Epidermal melanocyte (primary cell): ENCODE results near the gene MEMO1.
"Not testable (repeated sequence)": the region's sequence is repeated elsewhere in the genome, so short reads cannot be mapped to it uniquely, and the experiment has no call there.

Experiments used
- DNase-seq: peaks from one replicate; pipeline ENCODE4 v3.0.0; 2011; ENCODE audit warnings: low spot score; ENCODE audit not compliant: insufficient read length

The MEMO1 gene

GRCh38 chr2:31957354-31958139 lies 53.3 kb downstream of the MEMO1 start:
- DNase-seq, result no peak

- not testable (repeated sequence) for DNase-seq
These were observed 53.9 kb downstream of the MEMO1 start for GRCh38 chr2:31956934-31957333.

- no peak for DNase-seq
These were observed 54.5 kb downstream of the MEMO1 start for GRCh38 chr2:31956312-31956711.

- not testable (repeated sequence) for DNase-seq
These were observed 57.7 kb downstream of the MEMO1 start for GRCh38 chr2:31953095-31953494.

GRCh38 chr2:31950946-31951562 lies 59.8 kb downstream of the MEMO1 start:
- DNase-seq, result no peak

- no peak for DNase-seq
These were observed 62.9 kb downstream of the MEMO1 start for GRCh38 chr2:31947871-31948270.

GRCh38 chr2:31946838-31947237 lies 64.0 kb downstream of the MEMO1 start:
- no peak for DNase-seq

GRCh38 chr2:31945572-31945935 lies 65.3 kb downstream of the MEMO1 start:
- no peak for DNase-seq

GRCh38 chr2:31944828-31945571 lies 65.8 kb downstream of the MEMO1 start:
- DNase-seq, result no peak

- DNase-seq, result no peak
These were observed 67.1 kb downstream of the MEMO1 start for GRCh38 chr2:31943636-31944225.

- no peak for DNase-seq
These were observed 69.9 kb downstream of the MEMO1 start for GRCh38 chr2:31940920-31941319.

GRCh38 chr2:31937741-31938140 lies 73.1 kb downstream of the MEMO1 start:
- no peak for DNase-seq

GRCh38 chr2:31935370-31935769 lies 75.4 kb downstream of the MEMO1 start:
- DNase-seq, result no peak

- no peak for DNase-seq
These were observed 77.7 kb downstream of the MEMO1 start for GRCh38 chr2:31933066-31933465.

GRCh38 chr2:31932589-31932988 lies 78.2 kb downstream of the MEMO1 start:
- no peak for DNase-seq

GRCh38 chr2:31931916-31932315 lies 78.9 kb downstream of the MEMO1 start:
- no peak for DNase-seq

GRCh38 chr2:31925517-31925916 lies 85.3 kb downstream of the MEMO1 start:
- DNase-seq, result no peak

- no peak for DNase-seq
These were observed 87.1 kb downstream of the MEMO1 start for GRCh38 chr2:31923662-31924061.

- DNase-seq, result no peak
These were observed 88.0 kb downstream of the MEMO1 start for GRCh38 chr2:31922542-31923408.

- no peak for DNase-seq
These were observed 89.8 kb downstream of the MEMO1 start for GRCh38 chr2:31920962-31921361.

GRCh38 chr2:31919499-31919898 lies 91.3 kb downstream of the MEMO1 start:
- DNase-seq, result no peak
